Brain microvascular endothelial cell (primary cell): ENCODE data around the gene NR1D1.
A peak's percentile ranks its signal among the peaks of the same experiment; 100 is the strongest.

Source experiments
- DNase-seq: peaks from one replicate; pipeline ENCODE4 v3.0.0-alpha.2; 2020
- H3K27ac ChIP-seq: fragments of 250-450 bp; sonication (Bioruptor Pico); 2 replicates; pipeline ENCODE4 v1.5.1; 2020; ENCODE audit warnings: mild to moderate bottlenecking, moderate library complexity
- H3K27me3 ChIP-seq: fragments of 250-450 bp; sonication (Bioruptor Pico); replicated peaks from 2 replicates; pipeline ENCODE4 v1.5.1; 2020; ENCODE audit warnings: mild to moderate bottlenecking
- H3K36me3 ChIP-seq: fragments of 250-450 bp; sonication (Bioruptor Pico); replicated peaks from 2 replicates; pipeline ENCODE4 v1.5.1; 2020; ENCODE audit warnings: mild to moderate bottlenecking
- H3K4me3 ChIP-seq: 2 replicates; pipeline ENCODE4 v1.5.1; 2011; ENCODE audit warnings: low read depth, mild to moderate bottlenecking, control low read depth, low read length, moderate library complexity
- in situ Hi-C: cut with HindIII; loops from 2 replicates; pipeline ENCODE4 v1.10.0; 2017; ENCODE audit warnings: low sequenced_read_pairs, low pct_ligation_motif_present
- TF ChIP-seq, protein P1 (sequence below): IDR thresholded peaks from 2 replicates; pipeline ENCODE4 v1.5.1; 2011; ENCODE audit warnings: low read depth, mild to moderate bottlenecking, moderate library complexity, low read length, control low read depth, inconsistent platforms; ENCODE audit errors: missing control alignments

Gene NR1D1

GRCh38 chr17:40113110-40113906 lies 12.9 kb upstream of the NR1D1 start:
- Histone ChIP-seq H3K36me3 (no peaks in the 10 kb centered on the region), H3K4me3 (peak overlapping the region; percentile 51), H3K27me3 (no peaks in the 10 kb centered on the region), H3K27ac (peak overlapping the region; percentile 62)
- TF ChIP-seq, protein P1, sequence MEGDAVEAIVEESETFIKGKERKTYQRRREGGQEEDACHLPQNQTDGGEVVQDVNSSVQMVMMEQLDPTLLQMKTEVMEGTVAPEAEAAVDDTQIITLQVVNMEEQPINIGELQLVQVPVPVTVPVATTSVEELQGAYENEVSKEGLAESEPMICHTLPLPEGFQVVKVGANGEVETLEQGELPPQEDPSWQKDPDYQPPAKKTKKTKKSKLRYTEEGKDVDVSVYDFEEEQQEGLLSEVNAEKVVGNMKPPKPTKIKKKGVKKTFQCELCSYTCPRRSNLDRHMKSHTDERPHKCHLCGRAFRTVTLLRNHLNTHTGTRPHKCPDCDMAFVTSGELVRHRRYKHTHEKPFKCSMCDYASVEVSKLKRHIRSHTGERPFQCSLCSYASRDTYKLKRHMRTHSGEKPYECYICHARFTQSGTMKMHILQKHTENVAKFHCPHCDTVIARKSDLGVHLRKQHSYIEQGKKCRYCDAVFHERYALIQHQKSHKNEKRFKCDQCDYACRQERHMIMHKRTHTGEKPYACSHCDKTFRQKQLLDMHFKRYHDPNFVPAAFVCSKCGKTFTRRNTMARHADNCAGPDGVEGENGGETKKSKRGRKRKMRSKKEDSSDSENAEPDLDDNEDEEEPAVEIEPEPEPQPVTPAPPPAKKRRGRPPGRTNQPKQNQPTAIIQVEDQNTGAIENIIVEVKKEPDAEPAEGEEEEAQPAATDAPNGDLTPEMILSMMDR = peak; percentile 91
- in situ Hi-C loops = no loop called here
- DNase-seq = peak; percentile 92

- no peak for DNase-seq
- no peak overlapping the region for H3K4me3 ChIP-seq
- H3K36me3 ChIP-seq = no peaks in the 10 kb centered on the region
- TF ChIP-seq, protein P1 = no peak
- no peak overlapping the region for H3K27ac ChIP-seq
- no peaks in the 10 kb centered on the region for H3K27me3 ChIP-seq
- in situ Hi-C loops = no loop called here
Measured at GRCh38 chr17:40112718-40113109, 12.3 kb upstream of the NR1D1 start.

DNA sequence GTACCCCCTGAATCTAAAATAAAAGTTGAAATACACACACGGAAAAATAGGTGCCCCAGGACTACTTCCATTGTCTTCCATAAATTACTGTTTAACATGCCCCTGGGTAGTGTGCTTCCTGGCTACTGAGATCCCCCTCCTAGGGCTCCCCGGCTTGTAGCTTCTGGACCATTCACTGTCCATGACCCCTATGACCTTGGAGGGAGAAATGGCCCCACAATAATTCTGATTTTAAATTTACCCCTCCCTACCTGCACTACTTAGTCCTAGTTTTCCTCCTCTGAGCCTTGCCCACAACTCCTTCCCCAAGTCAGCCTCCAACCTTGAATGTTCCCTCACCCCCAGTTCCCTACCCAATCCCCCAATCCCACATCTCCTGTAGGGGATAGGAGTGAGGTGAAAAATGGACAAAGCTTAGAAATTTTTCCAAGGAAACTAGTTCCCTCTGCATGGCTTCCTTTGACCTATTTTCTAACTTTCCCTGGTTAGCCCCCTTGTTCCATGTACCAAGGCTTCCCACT lies 11.9 kb upstream of the NR1D1 start:
- in situ Hi-C loops = no loop called here
- no peak overlapping the region for H3K27ac ChIP-seq
- H3K27me3 ChIP-seq = no peaks in the 10 kb centered on the region
- H3K36me3 ChIP-seq = no peaks in the 10 kb centered on the region
- no peak for DNase-seq
- no peak overlapping the region for H3K4me3 ChIP-seq
- TF ChIP-seq, protein P1 = no peak

GRCh38 chr17:40111221-40112128 lies 11.1 kb upstream of the NR1D1 start:
- Histone ChIP-seq H3K36me3 (no peaks in the 10 kb centered on the region), H3K27ac (no peak overlapping the region), H3K4me3 (peak overlapping the region; percentile 22), H3K27me3 (no peaks in the 10 kb centered on the region)
- DNase-seq = peak; percentile 77
- in situ Hi-C loops = no loop called here
- TF ChIP-seq, protein P1 = peak; percentile 81

- no peaks in the 10 kb centered on the region for H3K36me3 ChIP-seq
- no peak overlapping the region for H3K4me3 ChIP-seq
- in situ Hi-C loops = no loop called here
- TF ChIP-seq, protein P1 = no peak
- no peaks in the 10 kb centered on the region for H3K27me3 ChIP-seq
- H3K27ac ChIP-seq = no peak overlapping the region
- DNase-seq = no peak
Measured at GRCh38 chr17:40110026-40110845, 9.8 kb upstream of the NR1D1 start.
